Measurements from ENCODE around the gene PTBP1.

GRCh38 chr19:757811-758668 lies 39.2 kb upstream of the PTBP1 start:
- TF ChIP-seq NR4A1 (CRISPR knock-in tag; IDR thresholded peaks at IDR 0.05) (no peak), NR4A1 (tag; IDR thresholded peaks at IDR 0.05) (no peak), TEAD4 (IDR thresholded peaks at IDR 0.05; ENCODE audit: low read length) (no peak), TEAD4 (CRISPR knock-in tag; IDR thresholded peaks at IDR 0.05; ENCODE audit: borderline replicate concordance) (no peak), CUX1 (CRISPR knock-in tag; IDR thresholded peaks at IDR 0.05) (no peak), ZNF436 (CRISPR knock-in tag; IDR thresholded peaks at IDR 0.05) (no peak), XRCC5 (IDR thresholded peaks at IDR 0.05; ENCODE audit: low read depth, low read length) (no peak), ZNF316 (IDR thresholded peaks at IDR 0.05) (no peak), ZNF76 (CRISPR knock-in tag; IDR thresholded peaks at IDR 0.05; ENCODE audit: borderline replicate concordance) (no peak)

All from K562 (cell line).